HepG2 (cell line): Measurements from ENCODE around the gene CCDC82. TPM values are rescaled to one million over a fixed set of nuclear protein-coding genes. Genes with fewer than 3 reads are reported as not detected.

Experiments
- ATAC-seq: fragments of 200-7000 bp; cut with Tn5 transposase; 3 replicates; pipeline ENCODE4 v1.9.1; 2020; ENCODE audit warnings: mild to moderate bottlenecking, moderate library complexity
- BruUV-seq: library from RNA; stranded (reverse); fragments of 400-500 nt; replicated peaks from 2 replicates; lab custom pipeline; 2021; lab: Mats Ljungman, UMichigan
- CTCF ChIA-PET: fragments of 300-600 bp; formaldehyde crosslinking; extraction: SDS; loops from one replicate; lab custom pipeline; 2021; ENCODE audit warnings: low total read pairs, inconsistent platforms, low intra/inter-chr PET ratio; lab: Yijun Ruan, JAX
- POLR2A ChIA-PET: fragments of 350-600 bp; sonication (Branson Sonifier 250); formaldehyde crosslinking; loops from one replicate; lab custom pipeline; 2020; ENCODE audit warnings: antibody characterized with exemption, inconsistent platforms; lab: Yijun Ruan, JAX
- DNase-seq: peaks from one replicate; pipeline ENCODE4 v3.0.0-alpha.2; 2015; ENCODE audit warnings: low spot score
- FAIRE-seq: peaks from 3 replicates; lab custom pipeline; 2011; peaks lifted over from hg19 to GRCh38; lab: Jason Lieb, UNC
- H2AFZ ChIP-seq: one replicate; pipeline ENCODE4 v1.6.1; 2011; ENCODE audit warnings: low read length, inconsistent platforms
- H3K27ac ChIP-seq: fragments of 300-600 bp; 3 replicates; pipeline ENCODE4 v1.8.0; 2011; ENCODE audit warnings: mixed run types, mild to moderate bottlenecking, mixed read lengths, low read length, inconsistent platforms; ENCODE audit not compliant: insufficient read depth; ENCODE audit errors: extremely low read length
- H3K27me3 ChIP-seq, 2 experiments: fragments of 200-600 bp in 1 of 2; 2 replicates in 1 of 2; 3 replicates in 1 of 2; pipeline versions ENCODE4 v1.6.0 to v1.8.0; 2011; ENCODE audit warnings: low read length in 2 of 2, mild to moderate bottlenecking in 2 of 2, moderate library complexity in 2 of 2, inconsistent platforms in 1 of 2; ENCODE audit not compliant: insufficient read depth in 2 of 2, control insufficient read depth in 1 of 2
- H3K36me3 ChIP-seq, 2 experiments: fragments of 200-600 bp in 1 of 2; replicated peaks in 1 of 2; 2 replicates in 1 of 2; 3 replicates in 1 of 2; pipeline versions ENCODE4 v1.5.1 to v1.8.0; 2011; ENCODE audit warnings: low read length in 2 of 2, inconsistent platforms in 1 of 2; ENCODE audit not compliant: insufficient read depth in 2 of 2, control insufficient read depth in 1 of 2
- H3K4me1 ChIP-seq: 2 replicates; pipeline ENCODE4 v1.5.1; 2012; ENCODE audit warnings: low read length, inconsistent platforms; ENCODE audit not compliant: insufficient read depth
- H3K4me2 ChIP-seq: 2 replicates; pipeline ENCODE4 v1.6.0; 2011; ENCODE audit warnings: low read depth, low read length, inconsistent platforms
- H3K4me3 ChIP-seq, 3 experiments: fragments of 200-600 bp in 1 of 3; sonication (generic), shearing (Covaris generic) in 1 of 3; replicated peaks in 1 of 3; 2 replicates each; pipeline ENCODE4 v1.5.1; 2011 to 2016; ENCODE audit warnings: low read length in 3 of 3, inconsistent platforms in 2 of 3, low read depth in 2 of 3, mild to moderate bottlenecking in 2 of 3, control low read depth in 1 of 3, mixed read lengths in 1 of 3; ENCODE audit not compliant: insufficient read depth in 1 of 3
- H3K79me2 ChIP-seq: one replicate; pipeline ENCODE4 v1.6.1; 2011; ENCODE audit warnings: low read length, inconsistent platforms; ENCODE audit not compliant: insufficient read depth
- H3K9ac ChIP-seq: 2 replicates; pipeline ENCODE4 v1.6.0; 2011; ENCODE audit warnings: mild to moderate bottlenecking, low read depth, low read length, inconsistent platforms; ENCODE audit not compliant: insufficient read depth
- H3K9me3 ChIP-seq: 2 replicates; pipeline ENCODE4 v1.5.1; 2012; ENCODE audit warnings: mild to moderate bottlenecking, low read length
- H4K20me1 ChIP-seq: 2 replicates; pipeline ENCODE4 v1.6.0; 2011; ENCODE audit warnings: inconsistent platforms, mild to moderate bottlenecking, low read length, moderate library complexity; ENCODE audit not compliant: insufficient read depth
- CERS6 ChIP-seq: sonication (generic); formaldehyde crosslinking; IDR thresholded peaks from 2 replicates; pipeline ENCODE4 v1.5.0; 2020; ENCODE audit warnings: missing genetic modification reagents
- KAT7 ChIP-seq: IDR thresholded peaks from 2 replicates; pipeline ENCODE4 v1.6.1; 2018; ENCODE audit warnings: borderline replicate concordance, missing compliant biosample characterization
- PLRG1 ChIP-seq: fragments of 450-650 bp; conservative IDR thresholded peaks from 2 replicates; pipeline ENCODE4 v1.6.1; 2016
- POGK ChIP-seq: sonication (generic); formaldehyde crosslinking; conservative IDR thresholded peaks from 2 replicates; pipeline ENCODE4 v1.8.0; 2022; ENCODE audit warnings: mild to moderate bottlenecking, moderate library complexity, missing genetic modification reagents
- SRSF1 ChIP-seq: fragments of 200-400 bp; formaldehyde crosslinking; optimal IDR thresholded peaks from 2 replicates; pipeline ENCODE3; 2017; ENCODE audit warnings: mild to moderate bottlenecking, low read depth, low read length, moderate library complexity
- TEAD3 ChIP-seq: optimal IDR thresholded peaks from 2 replicates; pipeline ENCODE3; 2016; ENCODE audit warnings: borderline replicate concordance
- TRIM24 ChIP-seq: sonication (generic); formaldehyde crosslinking; IDR thresholded peaks from 2 replicates; pipeline ENCODE4 v1.8.0; 2022; ENCODE audit warnings: mild to moderate bottlenecking, missing genetic modification reagents
- ZBTB3 ChIP-seq: sonication (generic); formaldehyde crosslinking; IDR thresholded peaks from 2 replicates; pipeline ENCODE4 v1.4.0; 2020; ENCODE audit warnings: low read depth, mild to moderate bottlenecking, moderate library complexity, missing genetic modification reagents, borderline replicate concordance
- ZKSCAN8 ChIP-seq: IDR thresholded peaks from 2 replicates; pipeline ENCODE4 v1.6.1; 2016; ENCODE audit warnings: borderline replicate concordance, missing genetic modification reagents, missing compliant biosample characterization
- ZNF234 ChIP-seq: sonication (generic); formaldehyde crosslinking; conservative IDR thresholded peaks from 2 replicates; pipeline ENCODE4 v1.5.1; 2020; ENCODE audit warnings: mild to moderate bottlenecking, missing genetic modification reagents
- ZNF30 ChIP-seq: sonication (generic); formaldehyde crosslinking; IDR thresholded peaks from 2 replicates; pipeline ENCODE4 v1.5.0; 2020; ENCODE audit warnings: mild to moderate bottlenecking, missing genetic modification reagents
- ZNF510 ChIP-seq: sonication (generic); formaldehyde crosslinking; IDR thresholded peaks from 2 replicates; pipeline ENCODE4 v1.4.0; 2020; ENCODE audit warnings: low read depth, mild to moderate bottlenecking, missing genetic modification reagents
- ZNF557 ChIP-seq: sonication (generic); formaldehyde crosslinking; IDR thresholded peaks from 2 replicates; pipeline ENCODE4 v1.4.0; 2020; ENCODE audit warnings: missing genetic modification reagents
- ZSCAN30 ChIP-seq: sonication (generic); formaldehyde crosslinking; IDR thresholded peaks from 2 replicates; pipeline ENCODE4 v1.5.0; 2020; ENCODE audit warnings: mild to moderate bottlenecking, missing genetic modification reagents
- WGBS: methylation state at CpG from one replicate; pipeline ENCODE4 v1.1.6; 2017; ENCODE audit warnings: low lambda C conversion rate; 5-methylcytosine and 5-hydroxymethylcytosine counted together
- in situ Hi-C: cut with HindIII; loops from 2 replicates; pipeline ENCODE4 v1.10.0; 2017; ENCODE audit warnings: low pct_unique_long_range_greater_than_20kb; ENCODE audit not compliant: extremely low pct_ligation_motif_present
- intact Hi-C: fragments of 100-400 bp; cut with micrococcal nuclease; formaldehyde crosslinking; loops from one replicate; pipeline ENCODE4 v1.10.0; 2022; ENCODE audit not compliant: unreplicated experiment
- polyA plus RNA-seq, 8 experiments: library from polyadenylated mRNA; depleted of rRNA in 3 of 8; stranded (reverse) in 7 of 8; unstranded in 1 of 8; fragments of >200 nt; fragmentation: Illumina TruSeq in 4 of 8; extraction: Trizol in 4 of 8; gene quantifications; 2 replicates each; pipeline versions ENCODE4 v1.2.1 to v1.2.3, GENCODE V29; 2011 to 2016; ENCODE audit warnings: low read depth in 4 of 8, missing spikeins in 1 of 8, mixed read lengths in 1 of 8; ENCODE audit not compliant: insufficient read depth in 1 of 8
- total RNA-seq, 5 experiments: library from RNA; depleted of rRNA; stranded (reverse); fragments of >200 nt; fragmentation: Illumina TruSeq; extraction: Trizol; gene quantifications; 2 replicates each; pipeline ENCODE4 v1.2.3, GENCODE V29; 2016; ENCODE audit warnings: low read depth in 1 of 5
- TF ChIP-seq, protein P1 (sequence below): IDR thresholded peaks from 2 replicates; pipeline ENCODE4 v1.6.1; 2016; ENCODE audit warnings: low read depth
- TF ChIP-seq, protein P2 (sequence below): IDR thresholded peaks from 2 replicates; pipeline ENCODE4 v1.6.1; 2012; ENCODE audit warnings: low read length, improper control_type of control experiment

CCDC82 gene
- total and polyA plus RNA-seq, 2 of the 13 experiments (the other 11 are each of a cell fraction or from before 2014, with no cell fraction given) = 19.7 to 25.7 TPM

GRCh38 chr11:96412761-96413381 is 23.2 kb upstream of the CCDC82 start:
- ATAC-seq (peak; percentile 92), FAIRE-seq (no peak), DNase-seq (peak; percentile 12)
- peak overlapping the region; percentile 89 for H2AFZ ChIP-seq
- no peaks in the 10 kb centered on the region for H3K9me3 ChIP-seq
- H3K36me3 ChIP-seq = no peaks in the 10 kb centered on the region
- in situ Hi-C loops = no loop called here
- ChIA-PET POLR2A (interaction anchor here (1.8 kb wide), 1 partner anchor 23 kb away, joined by 10 read pairs; the partner anchor contains the start of genes CCDC82 and JRKL), CTCF (no interaction called here)
- H3K4me1 ChIP-seq = peaks cover 26% of the 10 kb centered on the region
- H3K4me3 ChIP-seq = peak overlapping the region in 1 of 3 experiments; percentile 36; a peak in 2 of 6 replicates
- BruUV-seq = no TSS peak
- peak overlapping the region; percentile 66 for H3K4me2 ChIP-seq
- peak overlapping the region; percentile 12 for H3K9ac ChIP-seq
- no peak overlapping the region for H3K27ac ChIP-seq
- 0% methylated on average over 1 of the region's 1 CpG for WGBS
- H4K20me1 ChIP-seq = no peaks in the 10 kb centered on the region
- no peaks in the 10 kb centered on the region for H3K79me2 ChIP-seq
- intact Hi-C loops = no loop called here
- H3K27me3 ChIP-seq = no peaks in the 10 kb centered on the region
- no peak for TF ChIP-seq ZKSCAN8 (CRISPR knock-in tag)
- TF ChIP-seq ZNF234 = no peak
- no peak for TF ChIP-seq SRSF1
- no peak for TF ChIP-seq ZBTB3 (CRISPR knock-in tag)
- no peak for TF ChIP-seq ZNF557 (CRISPR knock-in tag)
- TF ChIP-seq TEAD3 = peak; percentile 33
- no peak for TF ChIP-seq TRIM24 (CRISPR knock-in tag)
- TF ChIP-seq, protein P1, sequence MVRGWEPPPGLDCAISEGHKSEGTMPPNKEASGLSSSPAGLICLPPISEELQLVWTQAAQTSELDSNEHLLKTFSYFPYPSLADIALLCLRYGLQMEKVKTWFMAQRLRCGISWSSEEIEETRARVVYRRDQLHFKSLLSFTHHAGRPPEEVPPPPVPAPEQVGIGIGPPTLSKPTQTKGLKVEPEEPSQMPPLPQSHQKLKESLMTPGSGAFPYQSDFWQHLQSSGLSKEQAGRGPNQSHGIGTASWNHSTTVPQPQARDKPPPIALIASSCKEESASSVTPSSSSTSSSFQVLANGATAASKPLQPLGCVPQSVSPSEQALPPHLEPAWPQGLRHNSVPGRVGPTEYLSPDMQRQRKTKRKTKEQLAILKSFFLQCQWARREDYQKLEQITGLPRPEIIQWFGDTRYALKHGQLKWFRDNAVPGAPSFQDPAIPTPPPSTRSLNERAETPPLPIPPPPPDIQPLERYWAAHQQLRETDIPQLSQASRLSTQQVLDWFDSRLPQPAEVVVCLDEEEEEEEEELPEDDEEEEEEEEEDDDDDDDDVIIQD = no peak
- no peak for TF ChIP-seq ZSCAN30 (CRISPR knock-in tag)
- no peak for TF ChIP-seq PLRG1
- no peak for TF ChIP-seq KAT7
- TF ChIP-seq ZNF30 (CRISPR knock-in tag) = no peak
- no peak for TF ChIP-seq ZNF510
- no peak for TF ChIP-seq POGK (CRISPR knock-in tag)
- TF ChIP-seq, protein P2, sequence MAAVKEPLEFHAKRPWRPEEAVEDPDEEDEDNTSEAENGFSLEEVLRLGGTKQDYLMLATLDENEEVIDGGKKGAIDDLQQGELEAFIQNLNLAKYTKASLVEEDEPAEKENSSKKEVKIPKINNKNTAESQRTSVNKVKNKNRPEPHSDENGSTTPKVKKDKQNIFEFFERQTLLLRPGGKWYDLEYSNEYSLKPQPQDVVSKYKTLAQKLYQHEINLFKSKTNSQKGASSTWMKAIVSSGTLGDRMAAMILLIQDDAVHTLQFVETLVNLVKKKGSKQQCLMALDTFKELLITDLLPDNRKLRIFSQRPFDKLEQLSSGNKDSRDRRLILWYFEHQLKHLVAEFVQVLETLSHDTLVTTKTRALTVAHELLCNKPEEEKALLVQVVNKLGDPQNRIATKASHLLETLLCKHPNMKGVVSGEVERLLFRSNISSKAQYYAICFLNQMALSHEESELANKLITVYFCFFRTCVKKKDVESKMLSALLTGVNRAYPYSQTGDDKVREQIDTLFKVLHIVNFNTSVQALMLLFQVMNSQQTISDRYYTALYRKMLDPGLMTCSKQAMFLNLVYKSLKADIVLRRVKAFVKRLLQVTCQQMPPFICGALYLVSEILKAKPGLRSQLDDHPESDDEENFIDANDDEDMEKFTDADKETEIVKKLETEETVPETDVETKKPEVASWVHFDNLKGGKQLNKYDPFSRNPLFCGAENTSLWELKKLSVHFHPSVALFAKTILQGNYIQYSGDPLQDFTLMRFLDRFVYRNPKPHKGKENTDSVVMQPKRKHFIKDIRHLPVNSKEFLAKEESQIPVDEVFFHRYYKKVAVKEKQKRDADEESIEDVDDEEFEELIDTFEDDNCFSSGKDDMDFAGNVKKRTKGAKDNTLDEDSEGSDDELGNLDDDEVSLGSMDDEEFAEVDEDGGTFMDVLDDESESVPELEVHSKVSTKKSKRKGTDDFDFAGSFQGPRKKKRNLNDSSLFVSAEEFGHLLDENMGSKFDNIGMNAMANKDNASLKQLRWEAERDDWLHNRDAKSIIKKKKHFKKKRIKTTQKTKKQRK = no peak
- no peak for TF ChIP-seq CERS6 (CRISPR knock-in tag)
